Non-pigmented ciliary epithelial cell (primary cell): ENCODE data around the gene INPP4A.
"Not testable (repeated sequence)": the region's sequence is repeated elsewhere in the genome, so short reads cannot be mapped to it uniquely, and the experiment has no call there.

ENCODE experiments used
- DNase-seq: peaks from one replicate; pipeline ENCODE4 v3.0.0-alpha.2; 2010; ENCODE audit warnings: low read depth

INPP4A gene

GRCh38 chr2:98586551-98587140, 142.0 kb downstream of the INPP4A start:
- no peak for DNase-seq

DNA sequence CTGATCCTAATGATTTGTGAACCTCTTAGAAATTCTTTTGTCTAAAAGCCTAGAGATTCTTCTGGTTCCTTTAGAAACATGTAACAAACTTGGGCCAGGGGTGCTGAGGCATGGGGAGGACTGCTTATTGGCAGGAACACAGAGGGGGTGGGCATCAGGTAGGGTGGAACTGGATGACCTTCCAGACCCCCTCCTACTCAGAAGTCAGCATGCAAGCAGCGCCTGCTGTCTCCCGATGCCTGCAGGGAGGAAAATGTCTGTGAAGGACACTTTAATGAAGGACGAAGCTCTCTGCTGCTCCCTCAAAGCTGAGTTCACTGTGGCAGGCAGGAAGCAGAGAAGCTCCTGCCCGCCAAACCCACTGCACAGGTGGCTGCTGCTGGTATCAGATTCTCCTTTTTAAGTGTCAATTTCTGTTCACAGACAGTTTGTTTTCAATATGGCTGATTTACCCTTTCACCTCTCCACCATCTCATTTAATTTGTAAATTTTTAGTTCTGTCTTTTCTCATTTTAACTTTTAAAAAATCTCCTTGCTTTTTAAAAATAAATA, 144.3 kb downstream of the INPP4A start:
- DNase-seq: no peak

DNA sequence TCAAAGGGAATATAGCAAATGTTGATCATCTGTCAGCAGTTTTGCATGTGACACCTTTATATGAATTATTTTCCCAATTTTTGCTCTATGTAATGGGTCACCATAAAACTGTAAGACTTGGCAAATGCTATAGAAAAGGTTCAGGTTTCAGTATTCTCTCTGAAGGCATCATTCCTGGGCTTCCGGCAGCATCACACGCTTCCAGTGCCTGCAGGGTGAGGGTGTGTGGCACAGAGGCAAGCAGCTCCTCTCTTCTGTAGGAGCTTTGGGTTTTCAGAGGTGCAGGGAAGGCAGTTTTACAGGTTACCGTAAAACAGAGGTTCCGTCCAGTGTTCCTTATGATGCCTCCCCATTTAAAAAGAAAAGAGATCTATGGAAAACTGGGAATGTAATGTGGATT, 144.8 kb downstream of the INPP4A start:
- no peak for DNase-seq

- DNase-seq: no peak
Measured at GRCh38 chr2:98592565-98592964, 147.9 kb downstream of the INPP4A start.

DNA sequence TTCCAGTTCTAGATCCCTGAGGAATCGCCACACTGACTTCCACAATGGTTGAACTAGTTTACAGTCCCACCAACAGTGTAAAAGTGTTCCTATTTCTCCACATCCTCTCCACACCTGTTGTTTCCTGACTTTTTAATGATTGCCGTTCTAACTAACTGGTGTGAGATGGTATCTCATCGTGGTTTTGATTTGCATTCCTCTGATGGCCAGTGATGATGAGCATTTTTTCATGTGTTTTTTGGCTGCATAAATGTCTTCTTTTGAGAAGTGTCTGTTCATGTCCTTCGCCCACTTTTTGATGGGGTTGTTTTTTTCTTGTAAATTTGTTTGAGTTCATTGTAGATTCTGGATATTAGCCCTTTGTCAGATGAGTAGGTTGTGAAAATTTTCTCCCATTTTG, 150.0 kb downstream of the INPP4A start:
- not testable (repeated sequence) for DNase-seq

DNA sequence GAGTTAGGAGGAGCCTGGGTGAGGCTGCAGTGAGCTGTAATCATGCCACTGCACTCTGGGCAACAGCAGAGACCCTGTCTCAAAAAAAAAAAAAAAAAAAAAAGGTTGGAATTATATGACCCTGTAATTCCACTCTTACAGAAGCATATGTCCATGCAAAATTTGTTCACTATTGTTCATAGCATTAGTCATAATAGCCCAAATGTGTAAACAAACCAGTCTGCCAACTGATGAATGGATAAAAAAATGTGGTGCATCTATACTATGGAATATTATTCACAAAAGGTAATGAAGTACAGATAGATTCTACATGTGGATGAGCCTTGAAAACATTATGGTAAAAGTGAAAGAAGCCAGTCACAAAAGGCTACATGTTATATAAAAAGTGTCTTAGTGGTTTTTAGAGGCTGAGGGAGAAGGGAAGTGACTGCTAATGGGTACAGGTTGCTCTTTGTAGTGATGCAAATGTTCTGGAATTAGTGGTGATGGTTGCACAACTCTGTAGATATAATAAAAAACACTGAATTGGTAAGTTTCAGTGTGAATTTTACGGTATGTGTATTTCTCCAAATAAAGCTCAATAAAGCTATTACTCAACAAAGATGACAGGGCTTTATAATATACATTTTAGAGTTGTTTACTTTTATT, 154.2 kb downstream of the INPP4A start:
- peak; percentile 24 for DNase-seq

DNA sequence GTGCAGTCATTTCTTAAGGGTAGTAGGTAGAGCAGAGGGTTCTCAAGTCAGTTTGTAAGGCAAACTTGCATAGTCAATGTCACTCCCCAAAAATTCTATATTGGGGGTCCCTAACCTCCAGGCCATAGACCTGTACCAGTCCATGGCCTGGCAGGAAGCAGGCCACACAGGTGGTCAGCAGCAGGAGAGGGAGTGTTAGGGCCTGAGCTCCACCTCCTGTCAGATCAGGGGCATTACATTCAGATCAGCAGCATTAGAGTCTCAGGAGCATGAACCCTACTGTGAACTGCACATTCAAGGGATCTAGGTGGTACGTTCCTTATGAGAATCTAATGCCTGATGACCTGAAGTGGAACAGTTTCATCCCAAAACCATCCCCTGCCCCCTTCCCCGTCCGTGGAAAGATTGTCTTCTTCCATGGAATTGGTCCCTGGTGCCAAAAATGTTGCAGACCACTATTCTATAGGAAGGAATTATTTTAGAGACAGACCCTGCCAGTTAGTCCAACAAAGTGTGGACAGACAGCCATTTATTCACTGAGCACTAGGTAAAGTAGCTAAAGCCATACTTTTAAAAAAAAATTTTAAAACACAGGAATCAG, 157.0 kb downstream of the INPP4A start:
- no peak for DNase-seq

GRCh38 chr2:98604547-98604946, 159.9 kb downstream of the INPP4A start:
- DNase-seq: no peak

DNA sequence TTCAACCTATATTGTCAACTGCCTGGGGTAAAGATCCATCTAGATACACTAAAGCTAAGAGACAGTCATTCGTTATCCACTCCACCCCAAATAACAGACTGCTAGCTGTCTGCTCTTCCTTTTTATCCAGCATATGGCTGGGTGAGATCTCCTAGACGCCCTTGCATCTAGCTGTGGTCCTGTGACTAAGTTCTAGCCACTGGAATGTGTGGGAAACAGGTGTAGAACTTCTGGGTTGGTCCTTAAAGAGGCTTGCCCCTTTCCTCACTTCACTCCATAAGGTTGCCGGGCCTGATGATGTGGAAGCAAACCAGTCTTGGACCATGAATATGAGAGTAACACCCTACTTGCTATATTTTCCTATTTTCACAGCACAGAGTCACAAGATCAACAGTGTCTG, 160.4 kb downstream of the INPP4A start:
- DNase-seq: no peak

GRCh38 chr2:98606431-98606830, 161.8 kb downstream of the INPP4A start:
- no peak for DNase-seq

DNA sequence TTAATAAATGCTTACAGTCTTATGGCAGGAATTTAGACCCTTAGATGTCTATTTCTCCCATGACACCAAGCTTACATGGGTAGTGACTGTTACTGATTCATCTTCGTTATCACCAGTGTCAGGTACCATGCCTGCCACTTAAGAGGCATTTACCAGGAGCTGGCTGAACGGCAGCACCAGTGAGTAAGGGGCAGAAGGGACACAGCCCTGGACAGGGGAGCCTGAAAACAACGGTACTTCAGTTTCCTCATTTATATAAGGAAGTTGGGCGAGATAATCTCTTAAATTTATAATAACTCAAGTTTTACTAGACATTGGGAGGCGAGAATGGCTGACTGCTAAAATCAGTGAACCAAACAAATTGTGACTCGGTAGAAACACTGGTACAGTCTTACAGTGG, 162.4 kb downstream of the INPP4A start:
- DNase-seq: no peak

GRCh38 chr2:98607741-98608115, 163.1 kb downstream of the INPP4A start:
- DNase-seq: no peak

DNA sequence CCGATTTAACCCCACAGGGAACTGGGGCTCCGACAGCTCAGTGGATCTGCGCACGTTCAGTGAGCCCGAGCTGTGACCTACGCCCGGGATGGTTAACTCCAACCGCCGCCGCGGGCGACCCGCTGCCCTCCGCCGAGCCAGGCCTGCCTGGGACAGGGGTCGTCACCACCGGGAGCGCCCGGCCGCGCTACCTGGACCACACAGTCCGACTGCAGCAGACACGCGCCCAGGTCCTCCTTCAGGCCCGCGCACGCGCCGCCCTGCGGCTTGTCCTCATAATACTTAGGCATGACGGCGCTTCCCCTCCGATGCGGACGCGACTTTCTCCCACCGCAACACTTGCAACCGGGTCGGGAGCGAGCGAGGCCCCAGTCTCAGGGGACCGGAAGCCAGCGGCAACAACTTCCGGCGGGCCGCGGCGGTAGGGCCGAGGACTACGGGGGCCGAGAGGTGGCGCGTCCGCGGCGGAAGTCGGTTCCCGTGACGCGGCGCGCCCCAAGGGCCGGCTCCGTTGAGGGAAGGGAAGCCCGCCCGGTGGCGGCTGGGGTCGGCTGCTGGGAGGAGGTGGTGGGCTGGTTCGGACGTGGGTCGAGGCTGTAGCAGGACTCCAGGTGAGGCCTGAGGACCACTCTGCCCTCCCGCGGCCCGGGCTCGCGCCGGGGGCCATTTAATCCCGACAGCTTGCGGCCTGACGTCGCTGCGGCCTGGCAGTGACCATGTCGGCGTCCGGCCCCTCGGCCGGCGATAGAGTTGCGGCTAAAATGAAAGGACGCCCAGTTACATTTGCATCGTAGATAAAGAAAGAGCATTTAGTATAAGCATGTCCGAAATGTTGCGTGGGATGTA, 163.7 kb downstream of the INPP4A start, which contains the start of the genes COA5 and UNC50:
COA5 (minus strand) TSS at position 397 of the 846 bp plus-strand sequence; CDS start at position 290, 107 bp downstream.
UNC50 (plus strand) TSS at position 474 of the 846 bp plus-strand sequence. CDS start 1,171 bp downstream, outside the sequence.
- peak; percentile 36 for DNase-seq

DNA sequence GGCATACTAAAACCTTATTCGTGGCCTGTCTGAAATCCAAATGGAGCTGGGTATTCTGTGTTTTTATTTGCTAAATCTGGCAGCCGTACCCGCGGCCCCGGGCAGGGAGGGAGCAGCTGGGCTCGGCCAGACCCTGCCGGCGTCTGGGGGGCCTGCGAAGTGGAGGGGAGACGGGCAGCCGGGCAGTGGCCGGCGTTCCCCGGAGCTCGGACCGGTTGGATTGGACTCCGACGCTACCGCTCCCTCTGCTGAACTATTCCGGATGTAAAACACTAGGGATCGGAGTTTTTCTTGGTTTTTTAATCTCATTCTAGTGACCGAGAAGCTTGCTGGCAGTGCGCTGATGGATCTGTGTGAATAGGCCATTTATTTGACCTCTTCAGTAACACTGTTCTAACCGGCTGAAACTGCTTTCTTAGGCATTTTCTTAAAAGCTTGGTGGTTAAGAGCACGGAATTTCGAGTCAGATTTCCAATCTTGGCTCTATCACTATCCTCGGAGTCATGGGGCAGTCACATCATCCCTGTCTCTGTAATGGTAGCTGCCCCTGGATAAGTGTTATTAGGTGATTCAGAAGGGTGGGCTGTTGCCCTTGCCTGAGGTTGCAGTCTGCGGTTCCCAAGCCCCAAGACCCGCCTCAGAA, 164.4 kb downstream of the INPP4A start:
- DNase-seq: no peak

DNA sequence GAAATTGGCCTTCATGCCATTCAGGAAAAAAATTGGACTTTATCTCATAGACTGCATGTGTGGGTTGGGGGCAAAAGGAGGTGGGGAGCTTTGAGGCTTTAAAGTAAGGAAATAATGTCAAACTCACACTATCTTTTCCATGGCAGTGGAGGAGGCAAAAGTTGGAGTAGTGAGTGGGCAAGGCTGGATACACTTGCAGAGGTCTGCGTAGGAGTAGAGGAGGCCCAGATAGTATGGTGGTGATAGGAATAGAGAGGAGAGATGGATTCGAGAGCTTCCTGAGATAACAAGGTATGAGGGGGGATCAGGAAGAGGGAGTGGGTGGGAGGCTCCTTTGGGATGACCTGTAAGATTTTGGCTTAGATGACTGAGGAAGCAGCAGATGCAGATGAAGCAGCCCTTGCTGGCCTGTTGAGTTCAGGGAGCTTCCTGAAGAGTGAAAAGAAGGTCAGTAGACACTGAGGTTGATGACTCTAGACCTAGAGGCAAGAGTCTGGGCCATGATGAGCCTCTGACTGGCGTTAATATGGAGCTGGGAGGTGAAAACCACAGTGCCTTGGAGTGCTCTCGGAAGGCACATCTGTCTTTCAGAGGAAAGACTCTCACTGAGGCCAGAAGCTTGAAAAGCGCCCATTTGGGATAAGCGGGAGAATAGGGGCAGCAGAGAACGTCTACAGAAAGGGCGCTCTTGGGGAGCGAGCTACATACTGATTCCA, 169.5 kb downstream of the INPP4A start:
- no peak for DNase-seq

GRCh38 chr2:98615481-98615880, 170.8 kb downstream of the INPP4A start:
- no peak for DNase-seq

DNA sequence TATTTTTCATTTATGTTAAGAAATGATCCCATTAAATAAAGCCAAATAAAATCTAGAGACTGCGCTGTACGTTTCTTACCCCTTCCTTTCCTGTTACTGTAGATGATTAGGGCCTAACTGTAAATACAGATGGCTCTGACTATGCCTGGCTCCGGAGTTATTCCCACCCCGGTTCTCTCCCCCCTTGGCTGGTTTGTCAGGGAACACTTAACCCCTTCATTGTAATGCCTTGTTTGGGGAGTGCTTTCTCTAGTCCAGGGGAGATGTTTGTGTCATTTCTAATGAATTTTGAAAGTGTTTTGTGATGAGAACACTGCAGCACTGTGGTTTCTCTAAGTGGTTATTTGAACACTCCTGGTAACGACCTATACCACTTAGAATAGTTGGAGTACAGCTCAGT, 172.5 kb downstream of the INPP4A start:
- DNase-seq: no peak

DNA sequence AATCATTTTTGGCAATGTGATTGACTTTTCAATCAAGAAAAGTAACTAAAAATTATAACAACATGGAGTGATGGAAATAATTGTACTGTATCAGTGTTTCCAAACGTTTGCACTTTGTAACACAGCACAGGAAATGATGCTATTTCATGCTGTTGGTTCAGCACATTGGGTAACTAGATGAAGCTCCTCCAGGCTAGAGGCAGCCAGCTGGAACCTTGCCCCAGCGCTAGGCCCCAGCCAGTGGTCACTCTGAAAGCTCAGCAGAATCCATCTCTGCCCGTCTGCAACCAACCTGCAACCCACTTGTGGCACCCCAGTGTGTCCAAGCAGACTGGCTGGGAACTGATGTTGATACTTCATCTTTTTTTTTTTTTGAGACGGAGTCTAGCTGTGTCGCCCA, 179.0 kb downstream of the INPP4A start:
- no peak for DNase-seq

DNA sequence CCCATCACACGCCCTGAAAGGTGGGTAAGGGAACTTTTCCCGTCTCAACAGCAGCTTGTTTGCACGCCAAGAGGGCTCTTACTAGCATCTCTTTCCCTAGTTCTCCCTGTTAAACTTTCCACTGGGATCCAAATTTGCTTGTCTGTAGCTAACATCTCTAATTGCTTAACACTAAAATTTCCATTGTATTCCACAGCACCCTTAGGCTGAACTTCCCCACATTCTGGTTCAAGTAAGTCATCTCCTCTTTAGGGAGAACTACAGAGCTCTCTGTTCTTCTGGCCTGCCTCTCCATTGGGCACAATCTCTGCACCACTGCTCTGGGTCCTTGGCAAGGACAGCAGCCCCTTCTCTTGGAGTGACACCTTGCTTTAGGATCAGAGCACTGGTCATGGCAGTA, 187.7 kb downstream of the INPP4A start:
- no peak for DNase-seq

- DNase-seq: no peak
Measured at GRCh38 chr2:98634406-98635092, 189.9 kb downstream of the INPP4A start.
